AG09319 (cell line): ENCODE data around the gene SCART1.

Source experiments
- DNase-seq: peaks from one replicate; pipeline ENCODE4 v3.0.0-alpha.2; 2010; ENCODE audit warnings: low read depth; ENCODE audit errors: extremely low read depth
- CTCF ChIP-seq: IDR thresholded peaks from 2 replicates; pipeline ENCODE4 v1.5.1; 2011; ENCODE audit warnings: low read depth, mild to moderate bottlenecking, inconsistent platforms, low read length, moderate library complexity

The SCART1 gene

GRCh38 chr10:133456041-133456951, 2.6 kb downstream of the SCART1 start:
- DNase-seq, result no peak
- no peak for TF ChIP-seq CTCF

- TF ChIP-seq CTCF, result no peak
- DNase-seq, result no peak
These were observed 3.5 kb downstream of the SCART1 start for GRCh38 chr10:133457100-133457841.

- TF ChIP-seq CTCF, result no peak
- DNase-seq, result no peak
These were observed 4.4 kb downstream of the SCART1 start for GRCh38 chr10:133458021-133458709.

- no peak for TF ChIP-seq CTCF
- DNase-seq, result no peak
These were observed 5.1 kb downstream of the SCART1 start for GRCh38 chr10:133458710-133459453.

- TF ChIP-seq CTCF, result no peak
- no peak for DNase-seq
These were observed 5.9 kb downstream of the SCART1 start for GRCh38 chr10:133459454-133460207.

GRCh38 chr10:133460208-133460769, 6.5 kb downstream of the SCART1 start:
- DNase-seq, result no peak
- no peak for TF ChIP-seq CTCF
